ENCODE results near the gene SCP2.
"Not testable (repeated sequence)": the region's sequence is repeated elsewhere in the genome, so short reads cannot be mapped to it uniquely, and the experiment has no call there.

The SCP2 gene

DNA sequence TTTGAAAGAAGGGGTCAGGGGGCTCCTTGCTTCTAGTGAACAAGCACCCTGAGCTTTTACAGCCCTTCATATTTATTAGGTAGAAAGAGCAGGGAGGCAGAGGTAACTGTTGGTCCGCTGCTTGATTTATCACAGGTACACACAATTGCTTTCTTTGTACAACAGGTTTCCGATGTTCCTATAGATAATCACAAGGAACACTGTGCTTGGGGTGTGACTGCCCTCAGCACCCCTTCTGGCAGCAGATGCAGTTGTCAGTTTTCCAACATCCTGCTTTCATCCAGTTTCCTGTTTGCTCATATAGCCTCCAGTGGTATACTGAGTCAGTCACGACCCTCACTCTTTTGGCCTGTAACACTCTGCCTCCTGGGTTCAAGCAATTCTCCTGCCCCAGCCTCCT lies 40.6 kb downstream of the SCP2 start:
- Histone ChIP-seq H3K27ac (ENCODE audit: low read depth, low read length) (no peak overlapping the region), H3K9me2 (replicated peaks; ENCODE audit: control insufficient read depth, low read length) (no peaks in the 10 kb centered on the region), H3K4me1 (ENCODE audit: control insufficient read depth, low read length) (no peaks in the 10 kb centered on the region), H3K36me3 (ENCODE audit: control insufficient read depth, low read length) (no peaks in the 10 kb centered on the region), H3K4me3 (ENCODE audit: low read length) (no peak overlapping the region), H3K9me3 (ENCODE audit: control insufficient read depth, insufficient read depth, low read length) (no peaks in the 10 kb centered on the region), H3K4me2 (ENCODE audit: low read length) (no peak overlapping the region), H3K79me2 (ENCODE audit: control insufficient read depth, low read length) (no peaks in the 10 kb centered on the region), H4K20me1 (ENCODE audit: control insufficient read depth, insufficient read depth, low read depth, low read length) (no peaks in the 10 kb centered on the region), H3F3A (ENCODE audit: control insufficient read depth, insufficient read depth) (no peaks in the 10 kb centered on the region), H3K27me3 (ENCODE audit: control insufficient read depth, low read length) (peaks cover 6% of the 10 kb centered on the region; the same call in 1 of the 2 replicates)
- TF ChIP-seq, protein P1, sequence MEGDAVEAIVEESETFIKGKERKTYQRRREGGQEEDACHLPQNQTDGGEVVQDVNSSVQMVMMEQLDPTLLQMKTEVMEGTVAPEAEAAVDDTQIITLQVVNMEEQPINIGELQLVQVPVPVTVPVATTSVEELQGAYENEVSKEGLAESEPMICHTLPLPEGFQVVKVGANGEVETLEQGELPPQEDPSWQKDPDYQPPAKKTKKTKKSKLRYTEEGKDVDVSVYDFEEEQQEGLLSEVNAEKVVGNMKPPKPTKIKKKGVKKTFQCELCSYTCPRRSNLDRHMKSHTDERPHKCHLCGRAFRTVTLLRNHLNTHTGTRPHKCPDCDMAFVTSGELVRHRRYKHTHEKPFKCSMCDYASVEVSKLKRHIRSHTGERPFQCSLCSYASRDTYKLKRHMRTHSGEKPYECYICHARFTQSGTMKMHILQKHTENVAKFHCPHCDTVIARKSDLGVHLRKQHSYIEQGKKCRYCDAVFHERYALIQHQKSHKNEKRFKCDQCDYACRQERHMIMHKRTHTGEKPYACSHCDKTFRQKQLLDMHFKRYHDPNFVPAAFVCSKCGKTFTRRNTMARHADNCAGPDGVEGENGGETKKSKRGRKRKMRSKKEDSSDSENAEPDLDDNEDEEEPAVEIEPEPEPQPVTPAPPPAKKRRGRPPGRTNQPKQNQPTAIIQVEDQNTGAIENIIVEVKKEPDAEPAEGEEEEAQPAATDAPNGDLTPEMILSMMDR (IDR thresholded peaks at IDR 0.05; ENCODE audit: low read depth, low read length, poor library complexity, severe bottlenecking), result no peak
- TF ChIP-seq EZH2phosphoT487 (IDR thresholded peaks at IDR 0.05; ENCODE audit: borderline replicate concordance, low read length), result no peak

DNA sequence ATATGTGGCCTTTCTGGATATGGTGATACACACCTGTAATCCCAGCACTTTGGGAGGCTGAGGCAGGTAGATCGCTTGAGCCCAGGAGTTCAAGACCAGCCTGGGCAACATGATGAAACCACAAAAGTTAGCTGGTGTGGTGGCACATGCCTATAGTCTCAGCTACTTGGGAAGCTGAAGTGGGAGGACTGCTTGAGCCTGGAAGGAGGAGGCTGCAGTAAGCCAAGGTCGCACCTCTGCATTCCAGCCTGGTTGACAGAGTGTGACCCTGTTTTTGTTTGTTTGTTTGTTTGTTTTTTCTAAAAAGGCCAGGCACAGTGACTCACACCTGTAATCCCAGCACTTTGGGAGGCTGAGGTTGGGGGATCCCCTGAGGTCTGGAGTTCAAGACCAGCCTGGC lies 42.2 kb downstream of the SCP2 start:
- not testable (repeated sequence) for H3K4me3 ChIP-seq (ENCODE audit: low read length); H3K9me3 ChIP-seq (ENCODE audit: control insufficient read depth, insufficient read depth, low read length); H4K20me1 ChIP-seq (ENCODE audit: control insufficient read depth, insufficient read depth, low read depth, low read length); H3F3A ChIP-seq (ENCODE audit: control insufficient read depth, insufficient read depth); H3K4me1 ChIP-seq (ENCODE audit: control insufficient read depth, low read length); H3K36me3 ChIP-seq (ENCODE audit: control insufficient read depth, low read length); H3K27ac ChIP-seq (ENCODE audit: low read depth, low read length); H3K9me2 ChIP-seq (replicated peaks; ENCODE audit: control insufficient read depth, low read length); H3K79me2 ChIP-seq (ENCODE audit: control insufficient read depth, low read length); H3K4me2 ChIP-seq (ENCODE audit: low read length)
- peaks cover 13% of the 10 kb centered on the region; the same call in 1 of the 2 replicates for H3K27me3 ChIP-seq (ENCODE audit: control insufficient read depth, low read length)

DNA sequence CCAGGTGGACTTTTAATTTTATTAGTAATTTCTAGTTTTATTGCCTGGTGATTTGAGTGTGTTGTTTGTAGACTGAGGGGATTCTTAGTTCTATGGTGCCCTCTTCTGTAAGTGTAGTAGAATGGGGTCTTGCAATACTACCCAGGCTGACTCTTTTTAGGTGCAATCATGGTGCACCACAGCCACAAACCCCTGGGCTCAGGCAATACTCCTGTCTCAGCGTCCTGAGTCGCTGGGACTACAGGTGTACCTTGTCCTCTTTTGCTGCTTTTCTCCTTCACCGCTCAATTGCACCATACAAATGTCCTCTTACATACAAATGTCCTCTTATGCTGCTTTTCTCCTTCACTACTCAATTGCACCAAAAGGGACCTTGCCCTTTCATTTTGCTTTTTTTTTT lies 43.1 kb downstream of the SCP2 start:
- no peaks in the 10 kb centered on the region for H3K36me3 ChIP-seq (ENCODE audit: control insufficient read depth, low read length)
- no peaks in the 10 kb centered on the region for H3K9me2 ChIP-seq (replicated peaks; ENCODE audit: control insufficient read depth, low read length)
- H3K79me2 ChIP-seq (ENCODE audit: control insufficient read depth, low read length), result no peaks in the 10 kb centered on the region
- no peak for TF ChIP-seq EZH2phosphoT487 (IDR thresholded peaks at IDR 0.05; ENCODE audit: borderline replicate concordance, low read length)
- TF ChIP-seq, protein P1 (IDR thresholded peaks at IDR 0.05; ENCODE audit: low read depth, low read length, poor library complexity, severe bottlenecking), result no peak
- H3K4me2 ChIP-seq (ENCODE audit: low read length), result no peak overlapping the region
- H3K27me3 ChIP-seq (ENCODE audit: control insufficient read depth, low read length), result peaks cover 13% of the 10 kb centered on the region; the same call in 1 of the 2 replicates
- H3K27ac ChIP-seq (ENCODE audit: low read depth, low read length), result no peak overlapping the region
- no peak overlapping the region for H3K4me3 ChIP-seq (ENCODE audit: low read length)
- H3F3A ChIP-seq (ENCODE audit: control insufficient read depth, insufficient read depth), result no peaks in the 10 kb centered on the region
- no peaks in the 10 kb centered on the region for H4K20me1 ChIP-seq (ENCODE audit: control insufficient read depth, insufficient read depth, low read depth, low read length)
- no peaks in the 10 kb centered on the region for H3K4me1 ChIP-seq (ENCODE audit: control insufficient read depth, low read length)
- H3K9me3 ChIP-seq (ENCODE audit: control insufficient read depth, insufficient read depth, low read length), result no peaks in the 10 kb centered on the region

DNA sequence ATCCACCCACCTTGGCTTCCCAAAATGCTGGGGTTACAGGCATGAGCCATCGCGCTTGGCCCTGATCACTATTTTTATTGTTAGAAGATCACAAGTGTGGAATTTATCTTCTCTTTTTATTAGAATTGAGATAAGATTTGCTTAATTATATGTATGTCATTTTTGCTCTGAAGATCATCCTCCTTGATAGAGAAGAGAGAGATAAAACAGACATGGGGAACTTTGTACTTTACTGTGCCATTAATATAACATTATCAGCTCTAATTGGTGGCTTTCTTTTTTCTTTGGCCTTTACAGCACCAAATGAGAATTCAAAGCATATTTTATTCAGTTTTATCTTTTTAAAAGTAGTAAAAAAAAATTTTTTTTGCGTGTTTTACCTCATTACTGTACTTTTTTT lies 46.8 kb downstream of the SCP2 start:
- TF ChIP-seq EZH2phosphoT487 (IDR thresholded peaks at IDR 0.05; ENCODE audit: borderline replicate concordance, low read length), result no peak
- TF ChIP-seq, protein P1 (IDR thresholded peaks at IDR 0.05; ENCODE audit: low read depth, low read length, poor library complexity, severe bottlenecking), result no peak
- no peaks in the 10 kb centered on the region for H3K9me2 ChIP-seq (replicated peaks; ENCODE audit: control insufficient read depth, low read length)
- no peaks in the 10 kb centered on the region for H3K79me2 ChIP-seq (ENCODE audit: control insufficient read depth, low read length)
- H3K36me3 ChIP-seq (ENCODE audit: control insufficient read depth, low read length), result no peaks in the 10 kb centered on the region
- no peak overlapping the region for H3K27ac ChIP-seq (ENCODE audit: low read depth, low read length)
- H3K27me3 ChIP-seq (ENCODE audit: control insufficient read depth, low read length), result peaks cover 15% of the 10 kb centered on the region; the same call in 1 of the 2 replicates
- H4K20me1 ChIP-seq (ENCODE audit: control insufficient read depth, insufficient read depth, low read depth, low read length), result no peaks in the 10 kb centered on the region
- no peaks in the 10 kb centered on the region for H3K9me3 ChIP-seq (ENCODE audit: control insufficient read depth, insufficient read depth, low read length)
- no peak overlapping the region for H3K4me2 ChIP-seq (ENCODE audit: low read length)
- H3K4me3 ChIP-seq (ENCODE audit: low read length), result no peak overlapping the region
- H3K4me1 ChIP-seq (ENCODE audit: control insufficient read depth, low read length), result no peaks in the 10 kb centered on the region
- no peaks in the 10 kb centered on the region for H3F3A ChIP-seq (ENCODE audit: control insufficient read depth, insufficient read depth)

Data from DOHH2 (cell line).